SK-N-SH (cell line): ENCODE measurements around the gene PADI4. TPM values are rescaled to one million over a fixed set of nuclear protein-coding genes. Genes with fewer than 3 reads are reported as not detected.

Experiments used
- CTCF ChIA-PET: fragments of 300-600, 350-600 bp; formaldehyde crosslinking; extraction: SDS; loops from one replicate; lab custom pipeline; 2021; lab: Yijun Ruan, JAX
- POLR2A ChIA-PET: fragments of 350-600 bp; sonication (Branson Sonifier 250); formaldehyde crosslinking; extraction: SDS; loops from one replicate; lab custom pipeline; 2020; ENCODE audit warnings: antibody characterized with exemption, inconsistent platforms; lab: Yijun Ruan, JAX
- DNase-seq: peaks from one replicate; pipeline ENCODE4 v3.0.0; 2012
- H2AFZ ChIP-seq: fragments of 200-600 bp; sonication (generic); 2 replicates; pipeline ENCODE4 v1.8.1; 2016; ENCODE audit warnings: antibody characterized with exemption, mild to moderate bottlenecking, low read depth
- H3F3A ChIP-seq: fragments of 200-600 bp; sonication (generic); replicated peaks from 2 replicates; pipeline ENCODE3; 2016; ENCODE audit warnings: antibody characterized with exemption, mild to moderate bottlenecking; ENCODE audit not compliant: insufficient read depth
- H3K27ac ChIP-seq, 2 experiments: fragments of 200-500 bp in 1 of 2; fragments of 200-600 bp in 1 of 2; sonication (Bioruptor generic) in 1 of 2; sonication (generic), shearing (Covaris generic) in 1 of 2; 2 replicates each; pipeline versions ENCODE4 v1.5.1 to v1.6.1; 2014 to 2016; ENCODE audit warnings: low read depth in 2 of 2, inconsistent platforms in 1 of 2, low read length in 1 of 2, mild to moderate bottlenecking in 1 of 2, mixed read lengths in 1 of 2
- H3K27me3 ChIP-seq: fragments of 200-600 bp; sonication (generic), shearing (Covaris generic); 2 replicates; pipeline ENCODE4 v1.6.1; 2016; ENCODE audit warnings: mixed run types; ENCODE audit not compliant: insufficient read depth
- H3K36me3 ChIP-seq, 2 experiments: fragments of 200-500 bp in 1 of 2; fragments of 200-600 bp in 1 of 2; sonication (Bioruptor generic) in 1 of 2; sonication (generic) in 1 of 2; replicated peaks in 1 of 2; 2 replicates each; pipeline versions ENCODE3 to v1.5.1; 2014 to 2016; ENCODE audit warnings: low read length in 1 of 2, mild to moderate bottlenecking in 1 of 2; ENCODE audit not compliant: insufficient read depth in 2 of 2, control insufficient read depth in 1 of 2
- H3K4me1 ChIP-seq, 2 experiments: fragments of 200-500 bp in 1 of 2; fragments of 200-600 bp in 1 of 2; sonication (Bioruptor generic) in 1 of 2; sonication (generic), shearing (Covaris generic) in 1 of 2; 2 replicates each; pipeline versions ENCODE4 v1.5.1 to v1.6.1; 2014 to 2016; ENCODE audit warnings: low read depth in 1 of 2, low read length in 1 of 2, mixed run types in 1 of 2; ENCODE audit not compliant: insufficient read depth in 2 of 2, control insufficient read depth in 1 of 2
- H3K4me2 ChIP-seq: fragments of 200-600 bp; sonication (generic), shearing (Covaris generic); 2 replicates; pipeline ENCODE4 v1.6.1; 2017; ENCODE audit warnings: mixed run types
- H3K4me3 ChIP-seq, 2 experiments: fragments of 200-500 bp in 1 of 2; fragments of 200-600 bp in 1 of 2; sonication (Bioruptor generic) in 1 of 2; sonication (generic), shearing (Covaris generic) in 1 of 2; 2 replicates each; pipeline versions ENCODE4 v1.5.1 to v1.8.1; 2014 to 2016; ENCODE audit warnings: low read depth in 2 of 2, inconsistent platforms in 1 of 2, low read length in 1 of 2, mild to moderate bottlenecking in 1 of 2, mixed read lengths in 1 of 2, moderate library complexity in 1 of 2
- H3K79me2 ChIP-seq: fragments of 200-600 bp; sonication (generic); 2 replicates; pipeline ENCODE4 v1.8.1; 2017; ENCODE audit warnings: mild to moderate bottlenecking; ENCODE audit not compliant: insufficient read depth
- H3K9ac ChIP-seq: fragments of 200-600 bp; sonication (generic); 2 replicates; pipeline ENCODE4 v1.6.1; 2017; ENCODE audit warnings: mixed run types
- H3K9me2 ChIP-seq: fragments of 200-600 bp; sonication (generic); 2 replicates; pipeline ENCODE4 v1.6.1; 2017; ENCODE audit warnings: mixed run types
- H3K9me3 ChIP-seq: fragments of 200-600 bp; sonication (generic); 2 replicates; pipeline ENCODE4 v1.6.1; 2017; ENCODE audit warnings: mixed run types, mild to moderate bottlenecking, moderate library complexity
- H4K20me1 ChIP-seq: fragments of 200-600 bp; sonication (generic); 2 replicates; pipeline ENCODE4 v1.6.1; 2017; ENCODE audit warnings: mild to moderate bottlenecking, mixed run types; ENCODE audit not compliant: insufficient read depth
- CHD2 ChIP-seq: fragments of 150-350 bp; IDR thresholded peaks from 2 replicates; pipeline ENCODE4 v1.6.1; 2018; ENCODE audit warnings: low read length; ENCODE audit not compliant: partially characterized antibody
- EZH2phosphoT487 ChIP-seq: fragments of 200-600 bp; sonication (generic); IDR thresholded peaks from 2 replicates; pipeline ENCODE4 v1.6.1; 2017; ENCODE audit warnings: low read depth, mixed run types, mild to moderate bottlenecking, antibody characterized with exemption, moderate library complexity, borderline replicate concordance
- FOSL2 ChIP-seq: IDR thresholded peaks from 2 replicates; pipeline ENCODE4 v1.4.0; 2012; ENCODE audit warnings: low read depth, mild to moderate bottlenecking, moderate library complexity, borderline replicate concordance
- FOXM1 ChIP-seq: IDR thresholded peaks from 2 replicates; pipeline ENCODE4 v1.4.0; 2012; ENCODE audit warnings: low read depth, mild to moderate bottlenecking
- GABPA ChIP-seq: IDR thresholded peaks from 2 replicates; pipeline ENCODE4 v1.4.0; 2012; ENCODE audit warnings: low read depth, mild to moderate bottlenecking
- NFIC ChIP-seq: IDR thresholded peaks from 2 replicates; pipeline ENCODE4 v1.4.0; 2012; ENCODE audit warnings: borderline replicate concordance
- NRF1 ChIP-seq: IDR thresholded peaks from 2 replicates; pipeline ENCODE4 v1.6.1; 2012; ENCODE audit warnings: low read depth, mild to moderate bottlenecking, low read length
- POLR2AphosphoS5 ChIP-seq: IDR thresholded peaks from 2 replicates; pipeline ENCODE4 v1.6.1; 2012; ENCODE audit warnings: low read depth, low read length
- REST ChIP-seq: IDR thresholded peaks from 2 replicates; pipeline ENCODE4 v1.6.1; 2012; ENCODE audit warnings: mild to moderate bottlenecking, low read depth, low read length, moderate library complexity
- RFX5 ChIP-seq: IDR thresholded peaks from 2 replicates; pipeline ENCODE4 v1.6.1; 2012; ENCODE audit warnings: mild to moderate bottlenecking, improper control_type of control experiment, low read length
- RXRA ChIP-seq: IDR thresholded peaks from 2 replicates; pipeline ENCODE4 v1.4.0; 2012; ENCODE audit warnings: low read depth, mild to moderate bottlenecking, borderline replicate concordance
- TAF1 ChIP-seq: IDR thresholded peaks from 2 replicates; pipeline ENCODE4 v1.6.1; 2012; ENCODE audit warnings: low read depth, mild to moderate bottlenecking, low read length, moderate library complexity, borderline replicate concordance
- TCF12 ChIP-seq: IDR thresholded peaks from 2 replicates; pipeline ENCODE4 v1.4.0; 2012
- TEAD4 ChIP-seq: IDR thresholded peaks from 2 replicates; pipeline ENCODE4 v1.4.0; 2012; ENCODE audit warnings: mild to moderate bottlenecking, borderline replicate concordance; ENCODE audit not compliant: insufficient read depth
- USF2 ChIP-seq: fragments of 150-350 bp; IDR thresholded peaks from 2 replicates; pipeline ENCODE4 v1.6.1; 2017; ENCODE audit warnings: antibody characterized with exemption, low read length, low read depth, borderline replicate concordance
- YY1 ChIP-seq: IDR thresholded peaks from 2 replicates; pipeline ENCODE4 v1.4.0; 2012; ENCODE audit warnings: low read depth, mild to moderate bottlenecking
- ZBTB33 ChIP-seq: IDR thresholded peaks from 2 replicates; pipeline ENCODE4 v1.4.0; 2012; ENCODE audit warnings: low read depth, borderline replicate concordance
- WGBS: methylation state at CpG from one replicate; pipeline ENCODE4 v1.1.6; 2017; ENCODE audit warnings: low lambda C conversion rate; 5-methylcytosine and 5-hydroxymethylcytosine counted together
- polyA plus RNA-seq, 3 experiments: library from polyadenylated mRNA; depleted of rRNA; stranded (reverse); fragments of >200 nt; gene quantifications; 2 replicates each; pipeline ENCODE4 v1.2.3, GENCODE V29; 2012

The PADI4 gene
- polyA plus RNA-seq, 1 of the 3 experiments (the other 2 are of a cell fraction): not detected

- Histone ChIP-seq H3K27me3 (no peaks in the 10 kb centered on the region; the same call in 1 of the 2 replicates), H3K27ac (no peak overlapping the region), H3K4me1 (peaks cover 0 to 3% of the 10 kb centered on the region in 2 experiments; a peak in 1 of 4 replicates), H3K9me3 (no peaks in the 10 kb centered on the region), H3K36me3 (no peaks in the 10 kb centered on the region), H3F3A (no peaks in the 10 kb centered on the region), H3K9me2 (no peaks in the 10 kb centered on the region), H3K4me3 (no peak overlapping the region), H4K20me1 (no peaks in the 10 kb centered on the region), H3K9ac (no peak overlapping the region), H3K79me2 (no peaks in the 10 kb centered on the region), H3K4me2 (no peak overlapping the region), H2AFZ (no peak overlapping the region)
- no peak for DNase-seq
- whole genome bisulfite sequencing: 72% methylated on average over 3 of the region's 3 CpGs
- POLR2A ChIA-PET: no interaction called here
- TF ChIP-seq EZH2phosphoT487: no peak
- no peak for TF ChIP-seq GABPA
- no peak for TF ChIP-seq REST
- no peak for TF ChIP-seq RXRA
- TF ChIP-seq NFIC: no peak
- no peak for TF ChIP-seq CHD2
- no peak for TF ChIP-seq ZBTB33
- TF ChIP-seq TEAD4: no peak
- no peak for TF ChIP-seq TAF1
- TF ChIP-seq YY1: no peak
- no peak for TF ChIP-seq FOXM1
- TF ChIP-seq POLR2AphosphoS5: no peak
- no peak for TF ChIP-seq NRF1
- no peak for TF ChIP-seq FOSL2
- no peak for TF ChIP-seq TCF12
- TF ChIP-seq USF2: no peak
- no peak for TF ChIP-seq RFX5
- CTCF ChIA-PET: interaction anchor here (1.5 kb wide), 2 partner anchors 16 to 165 kb away, joined by 4 to 6 read pairs; no protein-coding TSS in a partner anchor
Measured at GRCh38 chr1:17290553-17290952, 17.4 kb upstream of the PADI4 start.
